GM18858 (cell line): Measurements from ENCODE around the gene DNAH17.
"Not testable (repeated sequence)": the region's sequence is repeated elsewhere in the genome, so short reads cannot be mapped to it uniquely, and the experiment has no call there.

Experiments
- ATAC-seq: cut with Tn5 transposase; IDR thresholded peaks from one replicate; pipeline ENCODE4 v1.9.1; 2021; ENCODE audit not compliant: unreplicated experiment

Gene DNAH17

DNA sequence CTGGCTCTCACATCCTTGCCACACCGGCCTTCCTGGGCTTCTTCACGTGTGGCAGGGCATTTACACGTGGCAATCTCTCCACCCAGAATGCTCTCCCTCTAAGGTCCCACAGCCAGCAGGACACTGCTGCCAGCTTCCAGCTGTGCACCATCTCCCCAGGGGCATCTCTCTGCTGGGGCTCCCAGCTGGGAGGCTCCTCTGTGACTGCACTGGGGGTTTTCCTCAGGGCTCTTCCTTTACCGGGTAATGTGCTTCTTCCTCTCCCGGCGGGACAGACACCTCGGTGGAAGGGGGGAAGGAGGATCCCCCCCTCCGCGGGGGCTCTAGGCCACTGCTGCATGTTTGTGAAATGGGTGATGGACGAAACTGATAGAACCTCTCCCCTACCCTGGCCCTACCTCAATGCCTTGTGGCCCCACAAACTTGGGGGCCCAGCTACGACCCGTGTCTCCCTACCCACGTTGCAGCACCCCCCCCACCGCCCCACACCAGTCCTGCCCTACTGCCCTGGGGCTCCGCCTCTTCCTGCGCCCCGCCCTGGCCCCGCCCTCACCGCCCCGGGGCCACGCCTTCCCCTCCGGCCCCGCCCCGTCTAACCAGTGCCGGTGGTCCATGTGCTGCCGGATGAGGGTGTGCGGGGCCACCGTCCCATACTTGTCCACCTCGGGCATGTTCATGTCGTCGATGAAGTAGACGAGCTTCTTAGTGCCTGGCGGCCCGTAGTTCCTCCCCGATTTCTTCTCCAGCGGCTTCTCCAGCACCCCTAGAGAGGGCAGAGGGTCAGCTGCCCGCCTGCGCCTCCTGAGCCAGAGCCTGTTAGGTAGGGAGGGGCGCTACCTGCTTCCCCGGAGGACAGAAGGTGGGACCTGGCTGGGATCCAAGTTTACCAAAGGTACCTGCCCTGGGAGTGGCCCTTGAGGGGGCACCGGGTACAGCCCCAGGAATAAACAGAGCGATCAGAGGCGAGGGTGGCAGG lies 92.6 kb downstream of the DNAH17 start:
- no peak for ATAC-seq

DNA sequence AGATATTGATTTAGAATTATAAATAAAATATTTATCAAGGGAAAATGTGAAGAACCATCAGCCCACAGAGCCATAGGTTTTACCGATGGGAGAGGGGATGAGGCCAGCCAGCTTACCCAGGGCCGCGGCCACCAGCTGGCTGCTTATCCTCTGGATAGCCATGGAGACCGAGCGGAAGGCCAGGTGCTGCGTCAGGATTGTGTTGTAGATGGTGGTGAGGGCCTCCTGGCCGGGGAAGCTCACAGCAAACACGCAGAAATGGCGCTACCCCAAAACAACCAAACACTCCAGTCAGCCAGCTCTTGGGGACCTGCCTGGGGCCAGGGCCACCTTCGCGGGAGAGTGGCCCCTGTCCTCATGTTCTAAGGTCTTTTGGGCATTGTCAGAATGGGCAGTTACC lies 97.8 kb downstream of the DNAH17 start:
- ATAC-seq: no peak

DNA sequence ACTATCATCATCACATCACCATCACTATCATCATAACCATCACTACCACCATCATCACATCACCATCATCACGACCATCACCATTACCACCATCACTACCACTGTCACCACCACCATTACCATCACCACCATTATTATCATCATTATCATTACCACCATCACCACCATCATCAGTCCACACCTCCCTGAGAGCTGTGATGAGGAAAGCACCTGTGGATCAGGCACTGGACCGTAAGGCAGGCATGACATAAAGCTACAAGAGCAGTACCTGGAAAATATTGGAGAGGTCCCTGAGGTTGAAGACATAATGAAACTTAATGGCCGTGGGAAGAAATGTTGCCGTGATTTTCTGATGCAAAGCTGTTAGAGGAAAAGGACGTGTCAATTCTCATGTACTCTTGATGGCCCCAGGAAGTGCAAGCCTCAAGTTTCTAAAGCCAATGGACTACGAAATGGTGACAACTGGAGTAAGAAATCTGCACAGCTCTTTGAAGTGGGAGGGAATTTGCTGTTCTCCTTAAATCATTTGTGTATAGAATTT lies 98.4 kb downstream of the DNAH17 start:
- no peak for ATAC-seq

DNA sequence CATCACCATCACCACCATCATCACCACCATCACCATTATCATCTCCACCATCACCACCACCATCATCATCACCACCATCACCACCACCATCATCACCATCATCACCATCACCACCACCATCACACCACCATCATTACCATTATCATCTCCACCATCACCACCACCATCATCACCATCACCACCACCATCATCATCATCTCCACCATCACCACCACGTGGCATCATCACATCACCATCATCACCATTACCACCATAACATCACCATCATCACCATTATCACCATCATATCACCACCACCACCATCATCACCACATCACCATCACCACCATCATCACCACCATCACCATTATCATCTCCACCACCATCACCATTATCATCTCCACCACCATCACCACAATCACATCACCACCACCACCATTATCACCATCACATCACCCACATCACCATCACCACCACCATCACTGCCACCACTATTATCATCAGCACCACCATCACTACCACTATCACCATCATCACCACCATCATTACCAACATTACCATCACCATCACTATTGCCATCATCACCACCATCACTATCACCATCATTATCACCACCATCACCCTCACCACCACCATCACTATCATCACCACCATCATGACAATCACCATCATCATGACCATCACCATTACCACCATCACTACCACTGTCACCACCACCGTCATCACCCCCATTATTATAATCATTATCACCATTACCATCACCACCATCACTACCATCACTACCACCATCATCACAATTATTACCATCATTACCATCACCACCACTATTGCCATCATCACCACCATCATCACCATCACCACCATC lies 99.1 kb downstream of the DNAH17 start:
- ATAC-seq: no peak

DNA sequence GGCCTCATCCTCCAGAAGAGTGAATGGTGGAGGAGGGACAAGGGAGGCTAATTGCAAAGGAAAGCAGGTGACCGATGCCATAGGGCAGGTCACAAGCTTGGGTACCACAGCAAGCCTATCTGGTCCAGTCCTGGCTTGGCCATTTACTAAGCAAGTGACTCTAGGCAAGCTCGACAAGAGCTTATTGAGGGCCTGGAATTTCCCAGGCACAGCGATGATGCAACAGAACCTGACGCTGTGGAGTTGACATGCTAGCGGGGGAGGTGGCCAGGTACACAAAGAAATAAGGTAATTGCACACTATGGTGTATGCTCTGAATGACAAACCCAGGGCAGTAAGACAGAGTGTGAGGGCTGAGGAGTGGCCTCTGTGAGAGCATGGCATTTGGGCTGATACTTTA lies 100.2 kb downstream of the DNAH17 start:
- no peak for ATAC-seq

DNA sequence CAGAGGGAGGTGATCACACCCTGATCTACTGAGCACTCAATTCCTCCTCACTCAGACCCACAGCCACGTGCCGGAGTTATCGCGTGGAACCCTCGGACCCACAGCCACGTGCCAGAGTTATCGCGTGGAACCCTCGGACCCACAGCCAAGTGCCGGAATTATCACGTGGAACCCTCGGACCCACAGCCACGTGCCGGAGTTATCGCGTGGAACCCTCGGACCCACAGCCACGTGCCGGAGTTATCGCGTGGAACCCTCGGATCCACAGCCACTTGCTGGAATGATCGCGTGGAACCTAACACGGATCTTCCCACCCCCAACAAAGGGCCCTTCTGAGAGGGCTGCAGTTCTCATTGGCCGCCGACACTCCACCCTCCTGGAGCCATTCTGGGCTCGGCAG lies 101.0 kb downstream of the DNAH17 start:
- ATAC-seq: no peak

DNA sequence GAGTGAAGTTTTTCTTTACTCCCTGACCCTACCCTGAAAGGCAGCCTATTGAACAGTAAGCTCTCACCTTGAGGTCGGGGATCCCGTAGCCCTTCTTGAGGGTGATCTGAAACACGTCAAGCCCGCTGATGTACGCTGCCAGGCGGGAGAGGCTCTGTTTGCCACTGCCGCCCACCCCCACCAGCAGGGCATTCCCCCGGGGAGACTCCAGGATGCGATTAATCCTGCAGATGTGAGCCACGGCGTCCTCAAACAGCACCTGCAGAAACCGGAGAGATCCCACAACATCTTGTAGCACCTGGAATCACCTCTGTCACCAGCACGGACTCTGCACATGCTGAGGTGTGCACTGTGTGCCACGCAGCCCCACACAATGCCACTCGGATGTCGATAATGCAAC lies 102.0 kb downstream of the DNAH17 start:
- no peak for ATAC-seq

DNA sequence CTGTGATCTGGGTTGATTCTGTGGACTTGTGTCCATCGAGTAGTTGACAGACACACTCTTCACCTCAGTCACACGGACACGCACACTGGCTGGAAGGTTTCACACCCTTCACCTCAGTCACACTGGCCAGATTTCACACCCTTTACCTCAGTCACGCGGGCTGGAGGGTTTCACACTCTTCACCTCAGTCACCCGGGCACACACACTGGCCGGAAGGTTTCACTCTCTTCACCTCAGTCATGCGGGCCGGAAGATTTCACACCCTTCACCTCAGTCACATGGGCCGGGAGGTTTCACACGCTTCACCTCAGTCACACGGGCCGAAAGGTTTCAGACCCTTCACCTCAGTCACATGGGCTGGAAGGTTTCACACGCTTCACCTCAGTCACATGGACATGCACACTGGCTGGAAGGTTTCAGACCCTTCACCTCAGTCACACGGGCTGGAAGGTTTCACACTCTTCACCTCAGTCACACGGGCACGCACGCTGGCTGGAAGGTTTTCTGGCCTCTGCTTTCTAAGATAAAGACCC lies 102.5 kb downstream of the DNAH17 start:
- peak; percentile 58 for ATAC-seq

DNA sequence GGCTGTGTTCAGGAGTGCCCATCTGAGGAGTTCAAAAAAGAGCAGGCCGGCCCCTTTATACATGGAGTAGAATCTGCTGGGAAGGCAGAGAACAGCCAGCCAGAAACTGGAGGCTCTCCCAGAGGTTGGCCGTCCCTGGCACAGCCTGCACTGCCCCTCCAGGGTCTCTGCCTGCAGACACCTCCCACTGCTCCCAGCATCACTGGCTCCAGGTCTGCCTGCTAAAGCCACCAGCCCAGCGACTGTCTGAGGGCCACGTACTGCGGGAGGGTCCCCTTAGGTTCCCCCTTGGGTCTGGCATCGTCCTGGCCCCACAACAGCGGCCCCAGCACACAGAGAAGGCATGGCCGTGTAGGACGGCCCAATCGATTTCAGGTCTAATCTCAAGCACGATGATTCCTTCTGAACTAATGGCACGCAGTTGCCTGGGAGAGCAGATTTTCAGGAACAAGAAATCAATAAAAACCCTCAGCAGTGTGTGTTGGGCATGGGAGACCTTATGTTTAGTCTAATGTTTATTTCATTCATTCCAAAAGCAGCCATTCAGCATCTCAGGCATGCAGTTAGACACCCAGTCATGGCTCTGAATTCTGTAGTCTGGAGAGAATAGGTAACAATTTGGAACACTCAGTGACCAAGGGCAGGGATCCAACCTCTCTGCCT lies 103.1 kb downstream of the DNAH17 start:
- ATAC-seq: no peak

DNA sequence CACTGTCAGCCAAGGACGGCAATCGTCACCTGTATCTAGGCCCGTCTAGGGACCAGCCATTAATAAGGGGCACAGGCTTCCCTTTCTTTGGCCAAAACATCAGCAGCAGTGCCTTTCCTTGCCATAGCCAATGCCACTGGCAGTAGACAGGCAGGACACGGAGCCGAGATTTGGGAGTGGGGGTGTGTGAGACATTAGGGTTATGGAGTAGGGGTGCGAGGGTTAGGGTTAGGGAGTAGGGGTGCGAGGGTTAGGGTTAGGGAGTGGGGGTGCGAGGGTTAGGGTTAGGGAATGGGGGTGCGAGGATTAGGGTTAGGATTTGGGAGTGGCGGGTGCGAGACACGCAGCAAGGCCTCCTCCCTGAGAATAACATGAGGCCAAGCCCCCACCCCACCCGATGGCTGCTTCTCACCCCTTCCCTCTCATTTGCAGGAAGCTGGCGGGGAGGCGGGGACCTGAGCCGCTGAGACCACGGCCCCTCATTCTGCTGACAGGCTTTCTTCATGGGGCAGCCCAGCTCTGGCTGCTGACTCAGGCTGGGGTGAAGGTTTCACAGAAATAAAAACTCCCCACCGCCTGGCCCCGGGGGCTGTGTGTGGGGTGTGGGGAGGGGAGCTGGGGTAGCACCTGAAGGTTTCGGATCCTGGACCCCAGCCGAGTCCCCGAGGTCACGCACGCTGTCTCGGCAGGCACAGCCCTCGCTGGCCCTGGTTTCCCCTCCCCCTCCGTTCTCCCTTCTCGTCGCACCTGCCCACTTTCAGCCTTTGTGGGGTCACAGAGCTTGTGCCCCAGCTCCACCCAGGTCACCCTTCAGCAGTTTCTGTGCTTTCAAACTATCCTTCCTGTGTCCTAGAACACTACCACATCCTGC lies 104.9 kb downstream of the DNAH17 start:
- ATAC-seq: no peak

DNA sequence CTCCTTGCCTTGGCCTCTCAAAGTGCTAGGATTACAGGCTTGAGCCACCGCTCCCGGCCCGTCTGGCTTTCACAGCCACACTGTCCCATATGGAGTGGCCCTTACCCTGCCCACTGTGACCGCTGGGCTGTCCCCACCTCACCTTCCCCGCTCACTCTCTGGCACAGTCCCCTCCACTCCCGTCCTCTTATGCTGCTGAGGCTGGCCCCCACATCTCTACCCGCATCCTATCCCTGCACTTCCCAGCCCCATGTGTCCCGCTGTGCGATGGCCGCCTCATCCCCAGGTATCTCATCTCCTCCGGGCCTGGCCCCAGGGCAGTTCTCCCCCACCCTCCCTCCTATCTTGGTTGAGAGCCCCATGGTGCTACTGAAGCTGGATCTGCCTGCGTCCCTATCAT lies 105.6 kb downstream of the DNAH17 start:
- ATAC-seq: no peak

DNA sequence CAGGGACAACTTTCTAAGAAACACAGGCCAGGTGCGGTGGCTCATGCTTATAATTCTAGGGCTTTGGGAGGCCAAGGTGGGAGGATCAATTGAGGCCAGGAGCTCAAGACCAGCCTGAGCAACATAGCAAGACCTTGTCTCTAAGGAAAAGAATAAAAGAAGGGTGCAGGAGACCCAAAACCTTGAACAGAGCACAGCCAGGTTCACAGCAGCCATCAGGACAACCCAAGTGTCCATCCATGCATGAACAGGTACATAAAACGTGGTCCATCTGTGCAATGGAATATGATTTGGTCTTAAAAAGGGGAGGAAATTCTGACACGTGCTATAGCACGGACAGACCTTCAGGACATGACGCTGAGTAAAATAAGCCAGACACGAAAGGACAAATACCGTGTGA lies 107.8 kb downstream of the DNAH17 start:
- no peak for ATAC-seq

DNA sequence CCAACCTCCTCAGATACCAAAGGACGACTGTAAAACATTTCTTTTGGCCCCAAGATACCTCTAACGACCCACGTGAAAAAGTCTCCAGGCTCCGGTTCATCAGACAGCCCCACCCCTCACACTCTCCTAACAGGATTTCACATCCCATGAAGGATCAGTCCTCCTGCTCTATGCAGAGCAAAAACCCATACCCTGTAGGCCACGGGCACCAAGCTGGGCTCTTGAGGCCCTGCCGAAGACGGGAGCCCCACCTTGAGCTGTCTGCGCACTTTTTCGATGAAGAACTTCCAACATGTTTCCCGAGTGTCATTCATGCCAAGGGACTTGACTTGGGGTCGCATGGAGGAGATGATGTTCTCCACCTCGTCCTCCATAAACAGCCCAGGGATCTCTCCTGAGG lies 108.8 kb downstream of the DNAH17 start:
- no peak for ATAC-seq

DNA sequence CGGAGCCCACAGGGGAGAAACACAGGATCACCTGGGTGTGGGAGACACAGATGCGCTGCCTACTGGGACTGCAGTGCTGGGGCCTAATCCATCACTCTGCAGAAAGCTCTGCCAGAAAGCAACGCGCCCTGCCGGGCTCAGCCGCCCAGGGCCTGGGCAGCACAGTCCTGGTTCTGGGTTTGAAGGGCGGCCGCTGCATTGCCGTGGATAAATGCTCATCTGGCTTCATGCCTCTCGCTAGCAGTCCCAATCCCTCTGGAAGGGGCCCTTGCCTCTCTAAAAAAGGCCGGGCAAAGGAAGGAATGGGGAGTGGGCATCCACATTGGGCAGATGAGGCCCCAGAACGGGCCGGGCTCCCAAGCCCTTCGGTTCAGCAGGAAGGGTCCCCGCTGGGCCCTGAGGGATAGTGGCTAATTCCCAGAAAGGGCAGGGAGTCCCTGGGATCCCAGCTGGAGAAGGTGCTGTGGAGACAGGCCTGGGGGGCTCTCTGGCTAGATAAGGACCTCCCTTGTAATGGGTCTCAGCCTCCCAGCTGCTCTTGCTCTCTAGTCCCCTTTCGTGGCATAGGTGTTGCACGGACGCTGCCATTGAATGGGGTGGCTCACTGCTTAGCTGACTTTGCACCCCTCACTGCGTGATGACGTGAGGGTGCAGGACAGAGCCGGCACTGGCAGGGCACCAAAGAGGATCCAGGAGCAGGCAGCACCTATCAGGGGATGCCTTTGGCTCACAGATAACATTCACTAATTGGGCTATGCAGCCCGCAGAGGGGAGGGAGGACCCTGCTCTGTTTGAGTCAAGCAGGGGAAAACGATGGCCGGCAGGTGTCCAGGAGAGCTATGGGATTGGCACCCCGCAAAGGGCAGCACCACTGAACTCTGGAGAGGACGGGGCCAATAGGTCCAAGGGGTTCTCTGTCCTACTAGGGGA lies 110.1 kb downstream of the DNAH17 start:
- no peak for ATAC-seq

DNA sequence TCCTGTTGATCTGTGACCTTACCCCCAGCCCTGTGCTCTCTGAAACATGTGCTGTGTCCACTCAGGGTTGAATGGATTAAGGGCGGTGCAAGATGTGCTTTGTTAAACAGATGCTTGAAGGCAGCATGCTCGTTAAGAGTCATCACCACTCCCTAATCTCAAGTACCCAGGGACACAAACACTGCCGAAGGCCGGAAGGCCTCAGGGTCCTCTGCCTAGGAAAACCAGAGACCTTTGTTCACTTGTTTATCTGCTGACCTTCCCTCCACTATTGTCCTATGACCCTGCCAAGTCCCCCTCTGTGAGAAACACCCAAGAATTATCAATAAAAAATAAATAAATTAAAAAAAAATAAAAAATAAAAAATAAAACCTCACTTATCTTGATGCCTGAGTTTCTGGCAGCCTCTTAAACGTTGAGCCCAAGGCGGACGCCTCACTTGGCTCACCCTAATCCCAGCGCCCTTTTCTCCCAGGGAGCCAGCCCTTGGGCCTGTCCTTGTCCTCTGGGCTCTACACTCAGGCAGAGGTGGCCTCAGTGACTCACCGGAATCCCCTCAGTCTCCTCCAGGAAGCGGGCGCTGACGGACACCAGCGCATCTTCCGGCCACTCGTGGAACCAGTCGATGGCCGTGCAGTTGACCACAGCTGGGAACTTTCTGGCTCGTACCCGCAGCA lies 110.9 kb downstream of the DNAH17 start:
- ATAC-seq: not testable (repeated sequence)

DNA sequence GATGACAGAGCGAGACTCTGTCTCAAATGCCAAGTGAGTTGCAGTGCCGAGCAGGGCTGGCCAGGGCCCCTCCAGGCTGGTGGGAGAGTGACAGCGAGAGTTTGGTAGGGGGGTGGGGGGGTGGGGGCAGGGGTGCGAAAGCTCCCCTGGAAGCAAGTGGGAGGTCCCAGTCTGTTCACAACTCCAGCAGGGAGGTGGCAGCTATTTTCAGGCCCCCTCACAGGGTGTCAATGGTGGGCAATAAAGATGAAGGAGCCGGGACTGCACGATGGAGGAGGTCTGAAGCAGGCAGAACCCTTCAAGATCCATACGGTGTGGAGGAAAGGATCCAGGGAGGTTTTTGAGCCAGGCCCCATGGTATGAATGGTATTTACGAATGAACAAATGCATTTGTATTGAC lies 115.0 kb downstream of the DNAH17 start:
- ATAC-seq: no peak

DNA sequence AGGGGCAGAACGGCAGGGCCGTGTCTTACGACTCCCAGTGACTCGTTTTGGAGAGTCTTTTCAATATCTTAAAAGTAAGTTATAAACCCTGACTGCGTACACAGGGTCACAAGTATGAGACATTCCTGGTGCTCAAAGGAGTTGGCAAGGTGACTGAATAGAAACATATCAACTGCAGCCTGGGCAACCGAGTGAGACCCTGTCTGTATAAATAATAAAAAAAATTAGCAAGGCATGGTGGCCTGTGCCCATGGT lies 115.5 kb downstream of the DNAH17 start:
- no peak for ATAC-seq

DNA sequence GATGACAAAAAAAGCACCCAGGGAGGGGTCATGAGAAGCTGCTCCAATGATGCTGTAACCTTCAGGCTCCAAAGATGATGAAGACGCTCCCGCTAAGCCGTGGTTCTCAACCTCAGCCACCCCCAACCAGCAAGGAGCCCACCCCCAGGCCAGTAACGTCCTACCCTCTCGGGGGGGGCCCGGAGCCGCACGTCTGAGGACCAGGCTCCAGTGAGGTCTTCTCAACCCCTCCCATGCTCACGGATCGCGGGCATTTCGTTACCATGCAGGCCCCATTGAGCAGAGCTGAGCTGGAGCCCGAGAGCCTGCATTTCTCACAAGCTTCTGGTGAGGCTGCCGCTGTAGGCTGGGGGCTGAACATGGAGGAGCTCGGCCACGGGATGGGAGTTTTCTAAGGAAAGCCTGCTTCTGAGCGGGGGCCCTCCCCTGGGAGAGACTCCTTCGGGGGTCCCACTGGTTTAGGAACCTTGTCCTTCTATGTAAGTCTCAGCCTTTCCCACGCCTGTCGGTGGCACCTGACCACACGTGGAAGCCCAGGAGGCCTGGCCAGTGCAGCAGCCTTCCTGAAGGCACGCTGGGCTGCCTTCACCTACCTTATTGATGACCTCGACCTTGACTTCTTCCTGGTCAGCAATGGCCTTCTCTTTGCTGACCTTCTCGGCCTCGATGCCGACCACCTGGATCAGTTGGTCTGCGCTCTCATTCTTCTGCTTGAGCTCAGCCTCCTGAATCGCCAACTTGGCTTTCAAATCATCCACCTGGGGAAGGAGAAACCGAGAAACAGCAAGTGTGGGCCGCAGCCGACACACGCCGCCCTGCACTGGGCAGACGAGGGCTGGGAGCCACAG lies 116.0 kb downstream of the DNAH17 start:
- ATAC-seq: no peak
